Thoracic aorta (tissue), 2 donors: Measurements from ENCODE around the gene PSMC3IP. TPM values are rescaled to one million over a fixed set of nuclear protein-coding genes. Genes with fewer than 3 reads are reported as not detected.

Experiments
- ATAC-seq: fragments of 150-250 bp; one replicate; pipeline ENCODE4 v1.8.0; 2017; ENCODE audit warnings: low read depth; ENCODE audit not compliant: insufficient number of reproducible peaks, low FRiP score
- DNase-seq: peaks from one replicate; pipeline ENCODE4 v3.0.0-alpha.2; 2020; ENCODE audit warnings: low spot score
- H3K27ac ChIP-seq, 2 donors: fragments of 200-600 bp; sonication (generic); 1 replicate in 1 of 2; 2 replicates in 1 of 2; pipeline ENCODE4 v1.5.1; 2016; ENCODE audit warnings: mild to moderate bottlenecking in 2 of 2, moderate library complexity in 2 of 2
- H3K27me3 ChIP-seq: fragments of 200-600 bp; sonication (generic); replicated peaks from 2 replicates; pipeline ENCODE4 v1.6.0; 2016; ENCODE audit warnings: mild to moderate bottlenecking; ENCODE audit not compliant: insufficient read depth
- H3K36me3 ChIP-seq: fragments of 200-600 bp; sonication (generic); one replicate; pipeline ENCODE4 v1.5.1; 2016
- H3K4me1 ChIP-seq, 2 donors: fragments of 200-600 bp; sonication (generic); 1 replicate in 1 of 2; 2 replicates in 1 of 2; pipeline versions ENCODE4 v1.5.1 to v1.6.0; 2016; ENCODE audit warnings: low read depth in 2 of 2, mild to moderate bottlenecking in 1 of 2; ENCODE audit not compliant: control insufficient read depth in 1 of 2
- H3K4me3 ChIP-seq: fragments of 200-600 bp; sonication (generic); 2 replicates; pipeline ENCODE4 v1.5.1; 2016; ENCODE audit warnings: mild to moderate bottlenecking
- H3K9me3 ChIP-seq: fragments of 200-600 bp; sonication (generic); 2 replicates; pipeline ENCODE4 v1.5.1; 2016
- total RNA-seq, 2 donors: library from RNA; depleted of rRNA; stranded (reverse); fragments of >200 nt; gene quantifications; one replicate each; pipeline versions ENCODE4 v1.1.0 to v1.2.3, GENCODE V29; 2016
- TF ChIP-seq, protein P1 (sequence below): fragments of 200-600 bp; sonication (generic); IDR thresholded peaks from one replicate; pipeline ENCODE4 v1.5.1; 2019; ENCODE audit warnings: antibody characterized with exemption

Gene PSMC3IP
- total RNA-seq, 2 donors from 2014 or later = 6.6 TPM; not detected in 1

DNA sequence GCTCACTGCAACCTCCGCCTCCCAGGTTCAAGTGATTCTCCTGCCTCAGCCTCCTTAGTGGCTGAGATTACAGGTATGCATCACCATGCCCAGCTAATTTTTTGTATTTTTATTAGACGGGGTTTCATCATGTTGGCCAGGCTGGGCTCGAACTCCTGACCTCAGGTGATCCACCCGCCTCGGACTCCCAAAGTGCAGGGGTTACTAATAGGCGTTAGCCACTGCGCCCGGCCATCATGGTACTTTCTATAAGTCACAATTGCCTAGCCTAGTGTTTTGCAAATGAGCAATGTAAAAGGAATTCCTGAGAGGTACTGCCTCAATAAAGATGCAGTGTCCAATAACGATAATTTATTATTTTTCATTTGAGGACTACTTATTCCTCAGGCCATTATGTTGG, 13.9 kb upstream of the PSMC3IP start:
- TF ChIP-seq, protein P1, sequence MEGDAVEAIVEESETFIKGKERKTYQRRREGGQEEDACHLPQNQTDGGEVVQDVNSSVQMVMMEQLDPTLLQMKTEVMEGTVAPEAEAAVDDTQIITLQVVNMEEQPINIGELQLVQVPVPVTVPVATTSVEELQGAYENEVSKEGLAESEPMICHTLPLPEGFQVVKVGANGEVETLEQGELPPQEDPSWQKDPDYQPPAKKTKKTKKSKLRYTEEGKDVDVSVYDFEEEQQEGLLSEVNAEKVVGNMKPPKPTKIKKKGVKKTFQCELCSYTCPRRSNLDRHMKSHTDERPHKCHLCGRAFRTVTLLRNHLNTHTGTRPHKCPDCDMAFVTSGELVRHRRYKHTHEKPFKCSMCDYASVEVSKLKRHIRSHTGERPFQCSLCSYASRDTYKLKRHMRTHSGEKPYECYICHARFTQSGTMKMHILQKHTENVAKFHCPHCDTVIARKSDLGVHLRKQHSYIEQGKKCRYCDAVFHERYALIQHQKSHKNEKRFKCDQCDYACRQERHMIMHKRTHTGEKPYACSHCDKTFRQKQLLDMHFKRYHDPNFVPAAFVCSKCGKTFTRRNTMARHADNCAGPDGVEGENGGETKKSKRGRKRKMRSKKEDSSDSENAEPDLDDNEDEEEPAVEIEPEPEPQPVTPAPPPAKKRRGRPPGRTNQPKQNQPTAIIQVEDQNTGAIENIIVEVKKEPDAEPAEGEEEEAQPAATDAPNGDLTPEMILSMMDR = no peak
- ATAC-seq (no peak), DNase-seq (no peak)
- H3K27me3 ChIP-seq = no peaks in the 10 kb centered on the region
- H3K9me3 ChIP-seq = no peaks in the 10 kb centered on the region
- no peak overlapping the region for H3K27ac ChIP-seq
- H3K4me1 ChIP-seq = no peaks in the 10 kb centered on the region
- H3K36me3 ChIP-seq = peaks cover 42% of the 10 kb centered on the region
- H3K4me3 ChIP-seq = no peak overlapping the region

GRCh38 chr17:42590886-42591285, 13.4 kb upstream of the PSMC3IP start:
- Histone ChIP-seq H3K9me3 (no peaks in the 10 kb centered on the region), H3K36me3 (peaks cover 44% of the 10 kb centered on the region), H3K4me3 (no peak overlapping the region), H3K27me3 (no peaks in the 10 kb centered on the region), H3K4me1 (no peaks in the 10 kb centered on the region), H3K27ac (no peak overlapping the region)
- ATAC-seq = no peak
- no peak for DNase-seq
- TF ChIP-seq, protein P1 = no peak

GRCh38 chr17:42586514-42587230, 9.1 kb upstream of the PSMC3IP start:
- peaks cover 0 to 8% of the 10 kb centered on the region in 2 donors for H3K4me1 ChIP-seq
- ATAC-seq = no peak
- H3K36me3 ChIP-seq = peaks cover 78% of the 10 kb centered on the region
- no peak overlapping the region for H3K4me3 ChIP-seq
- DNase-seq = no peak
- TF ChIP-seq, protein P1 = no peak
- no peaks in the 10 kb centered on the region for H3K9me3 ChIP-seq
- no peaks in the 10 kb centered on the region for H3K27me3 ChIP-seq
- H3K27ac ChIP-seq = no peak overlapping the region

GRCh38 chr17:42585353-42585752, 7.8 kb upstream of the PSMC3IP start:
- no peaks in the 10 kb centered on the region for H3K27me3 ChIP-seq
- H3K27ac ChIP-seq = no peak overlapping the region
- ATAC-seq = no peak
- no peak overlapping the region for H3K4me3 ChIP-seq
- TF ChIP-seq, protein P1 = no peak
- peaks cover 78% of the 10 kb centered on the region for H3K36me3 ChIP-seq
- DNase-seq = no peak
- no peaks in the 10 kb centered on the region for H3K9me3 ChIP-seq
- H3K4me1 ChIP-seq = peaks cover 0 to 8% of the 10 kb centered on the region in 2 donors

DNA sequence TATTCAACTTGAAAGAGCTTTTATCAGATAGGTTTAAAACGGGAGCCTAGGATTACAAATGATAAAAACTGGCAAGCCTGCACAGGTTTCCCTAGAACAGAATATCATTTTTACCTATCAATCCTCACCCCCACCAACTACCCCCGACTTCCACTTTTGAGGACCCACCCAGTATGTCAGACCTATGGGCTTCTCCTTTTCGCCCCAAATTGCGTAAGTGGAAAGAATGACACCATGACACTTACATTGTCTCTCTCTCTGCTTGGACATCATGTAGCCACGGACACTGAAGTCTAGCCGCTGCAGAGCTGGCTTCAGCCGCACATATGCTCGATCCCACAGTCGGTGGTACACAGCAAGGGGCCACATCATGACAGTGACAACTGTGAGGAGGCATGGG, 7.4 kb upstream of the PSMC3IP start:
- Histone ChIP-seq H3K27me3 (no peaks in the 10 kb centered on the region), H3K36me3 (peaks cover 83% of the 10 kb centered on the region), H3K27ac (no peak overlapping the region), H3K4me1 (peaks cover 0 to 8% of the 10 kb centered on the region in 2 donors), H3K9me3 (no peaks in the 10 kb centered on the region), H3K4me3 (no peak overlapping the region)
- TF ChIP-seq, protein P1 = no peak
- no peak for DNase-seq
- ATAC-seq = no peak
